Measurements from ENCODE around the gene CARD10.

CARD10 gene

GRCh38 chr22:37518509-37519267 lies 527 bp downstream of the CARD10 start:
- peaks cover 9 to 34% (median 28%) of the 10 kb centered on the region in 5 donors for H3K27me3 ChIP-seq (ENCODE audit: control insufficient read depth in 5 of 5, insufficient read depth in 4 of 5, low read length in 5 of 5)
- peaks cover 0 to 27% (median 10%) of the 10 kb centered on the region in 5 donors for H3K4me1 ChIP-seq (ENCODE audit: control insufficient read depth in 5 of 5, insufficient read depth in 5 of 5, low read length in 5 of 5)
- H3K9me3 ChIP-seq (ENCODE audit: control insufficient read depth in 5 of 5, low read length in 5 of 5): no peaks in the 10 kb centered on the region
- H3K4me3 ChIP-seq (ENCODE audit: low read depth in 1 of 5, low read length in 5 of 5): peak overlapping the region in 4 of 5 donors; percentile 55 to 74 (median 68)
- H3K27ac ChIP-seq (ENCODE audit: low read depth, low read length): no peak overlapping the region
- H3K36me3 ChIP-seq (ENCODE audit: control insufficient read depth in 5 of 5, insufficient read depth in 5 of 5, low read length in 5 of 5): peaks cover 0 to 6% (median 2%) of the 10 kb centered on the region in 5 donors
- peak overlapping the region in 1 of 5 donors; percentile 72 for H3K9ac ChIP-seq (ENCODE audit: low read length in 5 of 5)

- Histone ChIP-seq H3K36me3 (ENCODE audit: control insufficient read depth in 5 of 5, insufficient read depth in 5 of 5, low read length in 5 of 5) (peaks cover 0 to 6% (median 2%) of the 10 kb centered on the region in 5 donors), H3K27me3 (ENCODE audit: control insufficient read depth in 5 of 5, insufficient read depth in 4 of 5, low read length in 5 of 5) (peaks cover 9 to 38% (median 28%) of the 10 kb centered on the region in 5 donors), H3K4me1 (ENCODE audit: control insufficient read depth in 5 of 5, insufficient read depth in 5 of 5, low read length in 5 of 5) (peaks cover 0 to 28% (median 10%) of the 10 kb centered on the region in 5 donors), H3K4me3 (ENCODE audit: low read depth in 1 of 5, low read length in 5 of 5) (peak overlapping the region in 4 of 5 donors; percentile 13 to 74 (median 68)), H3K9ac (ENCODE audit: low read length in 5 of 5) (peak overlapping the region in 1 of 5 donors; percentile 72), H3K27ac (ENCODE audit: low read depth, low read length) (no peak overlapping the region), H3K9me3 (ENCODE audit: control insufficient read depth in 5 of 5, low read length in 5 of 5) (no peaks in the 10 kb centered on the region)
Measured at GRCh38 chr22:37517826-37518450, 1.3 kb downstream of the CARD10 start.

GRCh38 chr22:37516456-37516855 lies 2.8 kb downstream of the CARD10 start:
- Histone ChIP-seq H3K9me3 (ENCODE audit: control insufficient read depth in 5 of 5, low read length in 5 of 5) (no peaks in the 10 kb centered on the region), H3K4me1 (ENCODE audit: control insufficient read depth in 5 of 5, insufficient read depth in 5 of 5, low read length in 5 of 5) (peaks cover 0 to 43% (median 19%) of the 10 kb centered on the region in 5 donors), H3K27ac (ENCODE audit: low read depth, low read length) (no peak overlapping the region), H3K36me3 (ENCODE audit: control insufficient read depth in 5 of 5, insufficient read depth in 5 of 5, low read length in 5 of 5) (peaks cover 0 to 6% (median 2%) of the 10 kb centered on the region in 5 donors), H3K27me3 (ENCODE audit: control insufficient read depth in 5 of 5, insufficient read depth in 4 of 5, low read length in 5 of 5) (peaks cover 9 to 35% (median 27%) of the 10 kb centered on the region in 5 donors), H3K4me3 (ENCODE audit: low read depth in 1 of 5, low read length in 5 of 5) (no peak overlapping the region), H3K9ac (ENCODE audit: low read length in 5 of 5) (no peak overlapping the region)

DNA sequence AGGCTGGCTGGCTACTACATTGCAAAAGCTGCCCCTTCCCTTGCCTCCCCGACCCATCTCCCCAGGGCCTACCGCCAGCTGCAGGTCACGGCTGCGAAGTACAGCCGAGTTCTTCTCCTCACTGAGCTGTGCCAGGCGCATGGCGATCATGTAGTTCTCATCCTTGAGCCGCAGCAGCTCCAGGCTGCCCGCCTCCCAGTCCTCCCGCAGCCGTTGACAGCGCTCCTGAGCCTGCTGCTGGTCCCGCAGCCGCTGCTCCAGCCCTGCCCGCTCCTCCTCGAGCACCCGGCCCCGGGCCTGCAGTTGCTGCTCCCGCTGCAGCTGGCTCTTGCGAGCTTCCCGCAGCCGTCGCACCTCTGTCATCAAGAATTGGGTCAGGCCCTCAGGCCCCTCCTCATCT lies 3.3 kb downstream of the CARD10 start:
- peaks cover 0 to 40% (median 19%) of the 10 kb centered on the region in 5 donors for H3K4me1 ChIP-seq (ENCODE audit: control insufficient read depth in 5 of 5, insufficient read depth in 5 of 5, low read length in 5 of 5)

DNA sequence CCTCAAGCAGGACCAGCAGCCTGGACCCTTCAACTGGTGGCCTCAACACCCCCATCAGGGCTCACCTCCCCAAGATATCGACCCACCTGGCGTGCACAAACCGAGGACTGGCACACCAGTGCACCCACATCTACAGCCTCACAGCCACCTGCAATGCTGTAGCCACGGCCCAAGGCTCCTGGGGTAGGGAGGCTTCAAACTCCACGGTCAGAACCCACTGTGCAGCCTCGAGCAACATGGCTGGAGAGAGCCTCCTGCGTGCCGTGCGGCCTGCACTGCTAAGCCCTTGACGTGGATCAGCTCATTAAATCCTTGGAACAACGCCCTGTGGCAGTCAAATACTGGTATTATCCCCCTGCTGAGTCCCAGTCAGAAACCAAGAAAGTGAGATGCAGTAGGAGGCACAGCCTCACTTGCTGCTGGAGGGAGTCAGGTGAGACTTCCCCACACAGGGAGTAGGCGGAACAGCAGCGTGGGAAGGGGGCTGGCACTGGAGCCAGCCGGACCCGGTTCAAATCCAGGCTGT lies 4.6 kb downstream of the CARD10 start:
- Histone ChIP-seq H3K27ac (ENCODE audit: low read depth, low read length) (no peak overlapping the region), H3K36me3 (ENCODE audit: control insufficient read depth in 5 of 5, insufficient read depth in 5 of 5, low read length in 5 of 5) (peaks cover 0 to 6% (median 2%) of the 10 kb centered on the region in 5 donors), H3K9me3 (ENCODE audit: control insufficient read depth in 5 of 5, low read length in 5 of 5) (no peaks in the 10 kb centered on the region), H3K4me1 (ENCODE audit: control insufficient read depth in 5 of 5, insufficient read depth in 5 of 5, low read length in 5 of 5) (peaks cover 3 to 41% (median 19%) of the 10 kb centered on the region in 5 donors), H3K9ac (ENCODE audit: low read length in 5 of 5) (no peak overlapping the region), H3K4me3 (ENCODE audit: low read depth in 1 of 5, low read length in 5 of 5) (no peak overlapping the region), H3K27me3 (ENCODE audit: control insufficient read depth in 5 of 5, insufficient read depth in 4 of 5, low read length in 5 of 5) (peaks cover under 1 to 19% (median 14%) of the 10 kb centered on the region in 5 donors)

More for the DNA sequence above, 3.3 kb downstream of the CARD10 start:
- Histone ChIP-seq H3K9me3 (ENCODE audit: control insufficient read depth in 5 of 5, low read length in 5 of 5) (no peaks in the 10 kb centered on the region), H3K27me3 (ENCODE audit: control insufficient read depth in 5 of 5, insufficient read depth in 4 of 5, low read length in 5 of 5) (peaks cover 4 to 30% (median 21%) of the 10 kb centered on the region in 5 donors), H3K4me3 (ENCODE audit: low read depth in 1 of 5, low read length in 5 of 5) (no peak overlapping the region), H3K27ac (ENCODE audit: low read depth, low read length) (no peak overlapping the region), H3K36me3 (ENCODE audit: control insufficient read depth in 5 of 5, insufficient read depth in 5 of 5, low read length in 5 of 5) (peaks cover 0 to 6% (median 2%) of the 10 kb centered on the region in 5 donors), H3K9ac (ENCODE audit: low read length in 5 of 5) (no peak overlapping the region)

- Histone ChIP-seq H3K9ac (ENCODE audit: low read length in 5 of 5) (no peak overlapping the region), H3K4me1 (ENCODE audit: control insufficient read depth in 5 of 5, insufficient read depth in 5 of 5, low read length in 5 of 5) (peaks cover 3 to 44% (median 21%) of the 10 kb centered on the region in 5 donors), H3K9me3 (ENCODE audit: control insufficient read depth in 5 of 5, low read length in 5 of 5) (no peaks in the 10 kb centered on the region), H3K36me3 (ENCODE audit: control insufficient read depth in 5 of 5, insufficient read depth in 5 of 5, low read length in 5 of 5) (peaks cover 0 to 14% (median 4%) of the 10 kb centered on the region in 5 donors), H3K4me3 (ENCODE audit: low read depth in 1 of 5, low read length in 5 of 5) (no peak overlapping the region), H3K27ac (ENCODE audit: low read depth, low read length) (no peak overlapping the region), H3K27me3 (ENCODE audit: control insufficient read depth in 5 of 5, insufficient read depth in 4 of 5, low read length in 5 of 5) (peaks cover 0 to 16% (median 10%) of the 10 kb centered on the region in 5 donors)
Measured at GRCh38 chr22:37511395-37512104, 7.7 kb downstream of the CARD10 start.

DNA sequence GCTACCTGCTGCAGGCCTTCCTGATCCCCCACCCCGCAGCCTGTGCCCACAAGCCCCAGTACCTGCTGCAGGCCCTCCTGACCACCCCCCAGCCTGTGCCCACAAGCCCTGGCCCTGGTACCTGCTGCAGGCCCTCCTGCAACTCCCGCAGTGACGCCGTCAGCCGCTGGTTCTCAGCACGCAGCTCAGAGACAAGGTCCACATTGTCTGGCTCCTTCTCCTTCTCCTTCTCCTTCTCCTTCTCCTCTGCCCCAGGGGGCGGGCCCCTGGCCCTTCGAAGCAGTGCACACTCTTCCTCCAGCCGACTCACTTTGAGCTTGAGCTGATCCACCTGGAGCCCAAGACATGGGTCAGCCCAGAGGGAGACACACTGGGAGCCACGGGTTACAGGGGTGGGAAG lies 9.1 kb downstream of the CARD10 start:
- Histone ChIP-seq H3K9ac (ENCODE audit: low read length in 5 of 5) (no peak overlapping the region), H3K36me3 (ENCODE audit: control insufficient read depth in 5 of 5, insufficient read depth in 5 of 5, low read length in 5 of 5) (peaks cover 0 to 14% (median 6%) of the 10 kb centered on the region in 5 donors), H3K27me3 (ENCODE audit: control insufficient read depth in 5 of 5, insufficient read depth in 4 of 5, low read length in 5 of 5) (peaks cover 0 to 16% (median 10%) of the 10 kb centered on the region in 5 donors), H3K4me1 (ENCODE audit: control insufficient read depth in 5 of 5, insufficient read depth in 5 of 5, low read length in 5 of 5) (peaks cover 3 to 44% (median 21%) of the 10 kb centered on the region in 5 donors), H3K4me3 (ENCODE audit: low read depth in 1 of 5, low read length in 5 of 5) (no peak overlapping the region), H3K9me3 (ENCODE audit: control insufficient read depth in 5 of 5, low read length in 5 of 5) (no peaks in the 10 kb centered on the region), H3K27ac (ENCODE audit: low read depth, low read length) (no peak overlapping the region)

DNA sequence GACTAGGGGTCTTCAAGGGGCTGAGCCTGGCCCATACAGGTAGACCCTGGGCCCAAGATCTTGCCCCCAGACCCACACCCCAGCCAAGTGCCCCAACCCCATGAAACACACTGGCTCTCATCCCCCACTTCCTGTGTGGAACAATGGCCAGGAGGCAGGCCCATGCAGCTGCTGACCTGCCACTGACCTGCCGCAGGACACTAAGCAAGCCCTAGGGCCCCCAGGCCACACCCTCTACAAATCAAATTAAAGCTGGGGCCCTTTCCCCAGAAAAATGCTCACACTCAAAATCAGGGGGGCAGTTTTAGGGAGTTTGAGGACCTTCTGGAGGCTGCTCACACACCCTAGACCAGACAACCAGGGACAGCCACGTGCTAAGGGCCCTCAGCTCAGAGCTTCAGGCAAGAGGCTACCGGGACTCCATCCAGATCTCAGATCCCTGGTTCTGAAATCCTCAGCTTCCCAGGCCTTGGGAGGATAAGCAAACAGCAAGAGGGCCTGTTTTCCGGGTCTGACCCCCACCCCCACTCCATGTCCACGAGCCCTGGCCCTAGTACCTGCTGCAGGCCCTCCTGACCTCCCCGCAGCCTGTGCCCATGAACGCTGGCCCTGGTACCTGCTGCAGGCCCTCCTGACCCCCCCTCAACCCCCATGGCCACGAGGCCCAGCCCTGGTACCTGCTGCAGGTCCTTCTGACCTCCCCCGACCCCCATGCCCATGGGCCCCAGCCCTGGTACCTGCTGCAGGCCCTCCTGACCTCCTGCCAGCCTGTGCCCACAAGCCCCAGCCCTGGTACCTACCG lies 10.0 kb downstream of the CARD10 start:
- H3K9me3 ChIP-seq (ENCODE audit: control insufficient read depth in 5 of 5, low read length in 5 of 5): no peaks in the 10 kb centered on the region
- no peak overlapping the region for H3K4me3 ChIP-seq (ENCODE audit: low read depth in 1 of 5, low read length in 5 of 5)
- H3K4me1 ChIP-seq (ENCODE audit: control insufficient read depth in 5 of 5, insufficient read depth in 5 of 5, low read length in 5 of 5): peaks cover 3 to 48% (median 21%) of the 10 kb centered on the region in 5 donors
- H3K36me3 ChIP-seq (ENCODE audit: control insufficient read depth in 5 of 5, insufficient read depth in 5 of 5, low read length in 5 of 5): peaks cover 0 to 11% (median 8%) of the 10 kb centered on the region in 5 donors
- peaks cover 0 to 16% (median 10%) of the 10 kb centered on the region in 5 donors for H3K27me3 ChIP-seq (ENCODE audit: control insufficient read depth in 5 of 5, insufficient read depth in 4 of 5, low read length in 5 of 5)
- peak overlapping the region in 1 of 5 donors; percentile 8 for H3K9ac ChIP-seq (ENCODE audit: low read length in 5 of 5)
- peak overlapping the region; percentile 41 for H3K27ac ChIP-seq (ENCODE audit: low read depth, low read length)

DNA sequence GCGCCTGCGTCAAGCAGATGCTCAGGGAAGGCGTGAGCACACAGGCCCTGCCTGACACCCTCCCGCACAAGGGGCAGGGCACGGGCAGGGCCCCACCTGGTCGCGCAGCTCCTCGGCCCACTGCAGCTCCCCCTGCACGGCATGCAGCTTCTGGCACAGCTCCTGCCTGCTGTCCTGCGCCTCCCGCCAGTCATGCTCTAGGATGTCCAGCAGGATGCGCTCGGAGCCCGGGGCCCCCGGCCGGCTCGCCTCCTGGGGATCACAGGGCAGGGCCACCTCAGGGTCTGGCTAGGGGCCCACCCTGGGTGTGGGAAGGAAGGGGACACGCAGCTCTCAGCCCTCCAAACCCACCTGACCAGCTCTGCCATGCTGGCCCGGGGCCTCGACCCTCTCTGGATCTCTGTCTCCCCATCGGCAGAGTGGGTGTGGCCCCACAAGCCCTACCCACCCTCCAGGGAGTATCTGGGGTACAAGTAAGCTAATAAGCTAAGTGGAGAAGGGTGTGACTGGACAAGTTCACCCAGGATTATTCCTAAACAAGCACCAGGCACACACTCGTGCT lies 10.7 kb downstream of the CARD10 start:
- Histone ChIP-seq H3K9ac (ENCODE audit: low read length in 5 of 5) (peak overlapping the region in 2 of 5 donors; percentile 8 to 21), H3K9me3 (ENCODE audit: control insufficient read depth in 5 of 5, low read length in 5 of 5) (no peaks in the 10 kb centered on the region), H3K27me3 (ENCODE audit: control insufficient read depth in 5 of 5, insufficient read depth in 4 of 5, low read length in 5 of 5) (peaks cover 0 to 16% (median 12%) of the 10 kb centered on the region in 5 donors)

More for the DNA sequence above, 10.7 kb downstream of the CARD10 start:
- no peak overlapping the region for H3K4me3 ChIP-seq (ENCODE audit: low read depth in 1 of 5, low read length in 5 of 5)
- peak overlapping the region; percentile 41 for H3K27ac ChIP-seq (ENCODE audit: low read depth, low read length)
- H3K4me1 ChIP-seq (ENCODE audit: control insufficient read depth in 5 of 5, insufficient read depth in 5 of 5, low read length in 5 of 5): peaks cover 3 to 56% (median 21%) of the 10 kb centered on the region in 5 donors
- peaks cover 0 to 12% (median 8%) of the 10 kb centered on the region in 5 donors for H3K36me3 ChIP-seq (ENCODE audit: control insufficient read depth in 5 of 5, insufficient read depth in 5 of 5, low read length in 5 of 5)

Measured in subcutaneous abdominal adipose tissue (tissue), 5 donors.